Fibroblast of the conjunctiva (primary cell): ENCODE results near the gene LRCOL1.
A peak's percentile ranks its signal among the peaks of the same experiment; 100 is the strongest.

Experiments used
- DNase-seq: peaks from one replicate; pipeline ENCODE4 v3.0.0-alpha.2; 2010; ENCODE audit warnings: low read depth

Gene LRCOL1

DNA sequence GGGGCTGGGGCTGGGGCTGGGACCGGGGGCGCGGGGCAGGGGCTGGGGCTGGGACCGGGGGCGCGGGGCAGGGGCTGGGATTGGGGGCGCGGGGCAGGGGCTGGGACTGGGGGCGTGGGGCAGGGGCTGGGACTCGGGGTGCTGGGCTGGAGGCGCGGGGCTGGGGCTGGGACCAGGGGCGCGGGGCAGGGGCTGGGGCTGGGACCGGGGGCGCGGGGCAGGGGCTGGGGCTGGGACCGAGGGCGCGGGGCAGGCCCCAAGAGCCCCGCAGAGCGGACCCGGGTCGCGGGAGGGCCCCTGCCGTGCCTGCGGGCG is 8.6 kb upstream of the LRCOL1 start:
- DNase-seq: no peak

DNA sequence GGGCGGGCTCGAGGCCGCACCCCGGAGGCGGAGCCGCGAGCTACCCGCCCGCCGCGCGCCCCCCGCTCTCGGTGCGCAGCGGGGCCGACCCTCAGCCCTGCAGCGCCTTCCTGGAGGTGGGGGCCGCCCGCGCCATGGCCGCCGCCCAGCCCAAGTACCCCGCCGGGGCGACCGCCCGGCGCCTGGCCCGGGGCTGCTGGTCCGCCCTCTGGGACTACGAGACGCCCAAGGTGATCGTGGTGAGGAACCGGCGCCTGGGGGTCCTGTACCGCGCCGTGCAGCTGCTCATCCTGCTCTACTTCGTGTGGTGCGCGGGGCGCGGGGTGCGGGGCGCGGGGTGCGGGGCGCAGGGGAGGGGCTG is 8.3 kb upstream of the LRCOL1 start, which contains the start of gene P2RX2:
P2RX2 (plus strand) TSS at position 94 of the 361 bp plus-strand sequence; CDS start at position 135, 41 bp downstream.
- DNase-seq: no peak

DNA sequence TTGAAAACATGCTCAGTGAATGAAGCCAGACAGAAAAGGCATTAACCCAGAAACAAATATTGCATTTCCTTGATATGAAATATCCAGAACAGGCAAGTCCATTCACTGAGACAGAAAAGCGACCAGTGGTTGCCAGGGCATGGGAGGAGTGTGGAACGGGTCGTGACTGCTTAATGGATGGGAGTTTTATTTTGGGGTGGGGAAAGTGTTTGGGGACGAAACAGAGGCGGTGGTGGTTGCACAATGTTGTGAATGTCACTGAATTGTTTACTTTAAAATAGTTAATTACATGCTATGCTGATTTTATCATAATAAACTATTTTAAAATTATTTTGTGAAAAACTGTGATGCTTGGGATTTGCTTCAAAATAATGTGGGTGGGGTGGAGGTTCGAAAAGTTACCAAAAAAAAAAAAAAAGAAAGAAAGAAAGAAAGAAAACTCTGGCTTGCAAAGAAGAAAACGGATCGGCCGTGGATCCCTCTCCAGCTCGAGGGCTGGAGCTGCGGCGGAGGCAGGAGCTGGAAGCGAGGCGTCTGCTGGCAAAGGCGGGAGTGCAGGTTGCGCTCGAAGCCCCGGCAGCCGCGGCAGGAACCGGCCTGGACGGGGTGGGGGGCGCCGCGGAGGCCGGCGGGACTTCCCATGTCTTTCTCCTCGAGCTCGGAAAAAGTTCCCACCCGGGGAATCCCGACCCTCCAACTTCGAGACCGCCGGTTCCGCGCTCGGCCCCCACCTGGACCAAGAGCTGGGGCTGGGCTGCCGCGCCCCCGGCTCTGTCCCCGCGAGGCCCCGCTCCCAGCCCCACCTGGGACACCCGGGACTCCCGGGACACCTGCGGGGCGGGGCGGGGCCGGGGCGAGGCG is 7.7 kb upstream of the LRCOL1 start:
- no peak for DNase-seq

DNA sequence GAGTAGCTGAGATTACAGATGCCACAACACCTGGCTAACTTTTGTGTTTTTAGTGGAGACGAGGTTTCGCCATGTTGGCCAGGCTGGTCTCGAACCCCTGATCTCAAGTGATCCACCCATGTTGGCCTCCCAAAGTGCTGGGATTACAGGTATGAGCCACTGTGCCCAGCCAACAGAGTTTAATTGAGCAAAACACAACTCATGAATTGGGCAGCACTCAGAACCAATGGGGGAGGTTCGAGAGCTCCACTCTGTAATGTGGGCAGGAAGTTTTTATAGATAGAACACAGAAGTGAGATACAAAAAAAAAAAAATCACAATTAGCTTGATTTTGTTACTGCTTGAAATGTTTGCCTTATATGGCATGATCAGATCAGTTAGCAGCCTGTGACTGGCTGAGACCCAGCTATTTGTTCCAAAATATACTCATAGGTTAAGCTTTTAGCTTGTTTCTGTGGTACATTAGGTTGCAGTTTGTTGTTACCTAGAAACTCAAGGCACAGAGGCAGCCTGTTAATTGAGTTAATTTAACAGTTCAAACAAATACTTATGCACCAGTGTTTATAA is 6.8 kb upstream of the LRCOL1 start:
- no peak for DNase-seq

DNA sequence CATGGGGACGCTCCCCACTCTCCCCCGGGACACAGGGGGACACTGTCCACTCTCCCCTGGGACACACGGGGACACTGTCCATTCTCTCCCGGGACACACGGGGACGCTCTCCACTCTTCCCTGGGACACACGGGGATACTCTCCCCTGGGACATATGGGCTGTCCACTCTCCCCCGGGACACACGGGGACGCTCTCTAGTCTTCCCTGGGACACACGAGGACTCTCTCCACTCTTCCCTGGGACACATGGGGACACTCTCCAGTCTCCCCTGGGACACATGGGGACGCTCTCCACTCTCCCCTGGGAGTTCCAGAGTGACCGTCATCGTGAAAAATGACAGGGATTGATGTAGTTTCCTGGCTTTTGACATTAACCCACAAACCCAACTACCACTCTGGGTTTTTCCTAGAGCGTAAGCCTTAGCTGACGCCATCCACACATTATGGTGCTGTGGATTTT is 5.2 kb upstream of the LRCOL1 start:
- DNase-seq: no peak

DNA sequence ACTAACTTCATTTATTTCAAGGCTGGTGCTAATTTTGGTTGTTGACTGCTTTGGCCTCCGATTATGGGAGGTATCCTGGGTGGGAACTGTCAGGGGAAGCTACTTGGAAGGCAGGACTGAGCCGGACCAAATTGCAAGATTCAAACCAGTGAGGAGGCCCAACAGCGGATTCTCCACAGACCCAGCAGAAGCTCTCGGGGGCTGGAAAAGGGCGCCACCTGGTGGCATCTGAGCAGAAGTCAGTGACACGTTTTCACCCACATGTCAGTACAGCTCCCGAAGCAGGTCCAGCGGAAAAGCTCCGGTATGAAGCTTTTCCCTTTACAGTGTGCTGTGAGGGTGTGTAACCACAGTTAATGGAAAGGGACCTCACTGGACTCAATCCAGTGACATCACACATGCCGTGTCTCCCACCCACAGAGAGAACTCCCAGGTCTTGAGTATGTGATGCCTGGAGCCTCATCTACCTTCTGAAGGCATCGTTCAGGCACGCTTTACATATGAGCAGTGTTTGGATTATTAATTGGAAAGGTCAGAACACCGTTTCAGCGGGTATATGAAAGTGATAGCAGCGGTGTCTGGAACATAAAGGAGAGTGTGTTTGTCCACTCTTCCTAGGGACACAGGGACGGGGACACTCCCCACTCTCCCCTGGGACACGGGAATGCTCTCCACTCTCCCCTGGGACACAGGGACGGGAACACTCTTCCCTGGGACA is 4.6 kb upstream of the LRCOL1 start:
- DNase-seq: peak; percentile 75

DNA sequence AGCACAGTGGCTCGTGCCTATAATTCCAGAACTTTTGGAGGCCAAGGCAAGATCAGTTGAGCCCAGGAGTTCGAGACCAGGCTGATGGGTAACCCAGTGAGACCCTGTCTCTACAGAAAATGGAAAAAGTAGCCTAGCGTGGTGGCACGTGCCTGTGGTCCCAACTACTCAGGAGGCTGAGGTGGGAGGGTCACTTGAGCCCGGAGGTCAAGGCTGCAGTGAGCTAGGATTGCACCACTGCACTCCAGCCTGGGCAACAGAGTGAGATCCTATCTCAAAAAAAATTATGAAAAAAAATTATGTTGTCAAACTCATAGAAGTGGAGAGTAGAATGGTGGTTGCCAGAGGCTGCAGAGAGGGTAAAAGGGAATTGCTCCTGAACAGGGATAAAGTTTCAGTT is 3.6 kb upstream of the LRCOL1 start:
- no peak for DNase-seq

DNA sequence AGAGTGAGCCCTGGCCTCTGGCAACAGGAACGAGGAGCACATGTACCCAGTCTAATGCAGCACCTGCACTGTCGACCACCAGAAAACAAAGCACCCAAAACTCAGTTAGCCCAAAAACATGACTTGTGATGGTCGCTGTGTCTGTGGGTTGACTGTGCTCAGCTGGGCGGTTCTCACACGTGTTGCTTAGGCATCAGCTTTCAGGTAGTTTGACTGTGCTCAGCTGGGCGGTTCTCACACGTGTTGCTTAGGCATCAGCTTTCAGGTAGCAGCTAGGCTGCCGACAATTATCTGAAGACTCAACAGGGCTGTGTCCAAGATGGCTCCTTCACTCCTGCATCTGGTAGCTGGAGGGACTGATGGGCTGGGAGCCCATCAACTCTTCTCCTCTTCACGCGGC is 1.2 kb upstream of the LRCOL1 start:
- DNase-seq: no peak

DNA sequence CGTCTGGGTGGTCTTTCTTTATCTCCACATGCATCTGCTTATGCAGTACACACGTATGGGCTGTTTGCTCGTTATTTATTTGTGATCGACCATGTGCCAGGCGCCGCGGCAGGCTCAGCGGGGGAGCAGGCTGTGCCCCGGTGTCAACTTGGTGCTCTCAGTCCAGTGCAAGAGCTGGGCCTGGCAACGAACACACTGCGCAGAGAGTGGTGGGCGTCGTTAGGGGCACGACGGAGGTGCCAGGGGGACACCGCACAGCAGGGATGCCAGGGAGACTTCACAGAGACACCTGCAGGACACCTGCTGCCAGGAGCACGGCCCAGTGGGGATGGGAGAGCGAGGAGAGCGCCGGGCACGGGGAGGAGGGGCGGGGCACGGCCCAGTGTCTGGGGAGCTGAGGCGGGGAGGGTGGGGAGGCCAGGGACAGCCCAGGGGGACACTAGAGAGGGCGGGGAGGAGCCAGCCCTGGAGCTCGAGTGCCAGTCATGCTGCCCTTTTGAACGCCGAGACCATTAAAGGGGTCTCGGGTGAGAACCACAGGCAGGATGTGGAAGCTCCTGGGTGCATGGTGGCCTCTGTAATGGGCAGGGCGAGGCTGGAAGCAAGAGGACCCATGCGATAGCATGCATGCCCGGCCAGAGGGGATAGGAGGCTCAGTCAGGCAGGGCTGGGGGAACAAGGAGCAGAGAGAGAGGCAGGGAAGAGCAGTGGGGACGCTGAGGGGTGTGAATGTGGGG is 652 bp upstream of the LRCOL1 start:
- no peak for DNase-seq

DNA sequence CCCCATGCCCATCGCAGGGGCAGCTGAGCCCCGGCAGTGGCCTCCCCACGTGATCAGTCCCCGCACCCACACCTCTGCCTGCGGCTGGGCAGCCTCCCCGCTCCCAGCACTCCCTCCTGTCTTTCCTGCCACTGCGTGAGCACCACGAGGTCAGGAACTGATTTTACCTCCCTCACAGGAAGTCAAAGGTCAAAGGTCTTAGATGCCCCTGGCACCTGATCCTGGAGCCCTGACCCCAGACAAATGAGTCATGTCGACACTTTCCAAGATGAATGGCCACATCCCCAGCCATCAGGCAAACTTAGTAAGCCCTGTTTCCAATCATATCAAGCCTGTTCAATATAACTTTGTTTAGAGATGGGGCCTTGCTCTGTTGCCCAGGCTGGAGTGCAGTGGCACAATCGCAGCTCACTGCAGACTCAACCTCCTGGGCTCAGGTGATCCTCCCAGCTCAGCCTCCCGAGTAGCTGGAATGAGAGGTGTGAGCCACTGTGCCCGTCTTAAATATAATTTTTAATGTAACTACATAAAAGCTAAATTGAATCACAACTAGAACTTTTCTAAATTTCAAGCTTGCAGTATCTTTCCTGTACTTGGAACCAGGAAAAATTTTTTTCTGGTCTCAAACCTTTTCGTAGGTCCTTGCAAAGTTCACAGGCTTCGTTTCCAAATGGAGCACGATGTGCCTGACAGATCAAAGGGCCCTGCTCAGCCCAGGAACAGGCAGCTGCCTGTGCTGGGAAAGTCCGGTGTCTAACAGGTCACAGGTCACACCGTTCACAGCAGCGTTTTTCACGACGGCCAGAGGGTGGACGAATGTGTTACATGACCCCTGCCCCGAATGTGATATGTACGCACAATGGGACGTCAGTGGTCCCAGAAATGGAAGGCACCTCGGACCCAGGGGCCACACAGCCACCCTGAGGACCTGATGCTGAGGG is 1.9 kb downstream of the LRCOL1 start:
- DNase-seq: no peak

DNA sequence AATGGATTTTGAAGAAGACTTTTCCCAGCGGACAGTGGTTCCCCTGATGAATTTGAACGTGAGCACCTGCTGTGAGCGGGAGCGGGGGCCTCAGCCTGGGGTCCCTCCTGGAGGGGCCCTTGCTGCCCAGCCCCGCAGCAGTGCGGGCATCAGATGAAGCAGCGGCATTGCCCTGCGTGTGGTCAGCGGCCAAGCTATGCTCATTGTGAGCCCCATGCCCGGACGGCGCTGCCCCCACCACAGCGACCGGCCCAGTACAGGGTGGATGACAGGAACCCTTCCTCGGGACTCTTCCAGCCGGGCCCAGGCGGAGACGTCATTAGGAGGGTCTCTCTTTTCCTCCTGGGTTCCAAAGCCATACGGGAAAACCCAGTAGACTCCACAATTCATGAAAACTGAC is 3.5 kb downstream of the LRCOL1 start:
- no peak for DNase-seq

DNA sequence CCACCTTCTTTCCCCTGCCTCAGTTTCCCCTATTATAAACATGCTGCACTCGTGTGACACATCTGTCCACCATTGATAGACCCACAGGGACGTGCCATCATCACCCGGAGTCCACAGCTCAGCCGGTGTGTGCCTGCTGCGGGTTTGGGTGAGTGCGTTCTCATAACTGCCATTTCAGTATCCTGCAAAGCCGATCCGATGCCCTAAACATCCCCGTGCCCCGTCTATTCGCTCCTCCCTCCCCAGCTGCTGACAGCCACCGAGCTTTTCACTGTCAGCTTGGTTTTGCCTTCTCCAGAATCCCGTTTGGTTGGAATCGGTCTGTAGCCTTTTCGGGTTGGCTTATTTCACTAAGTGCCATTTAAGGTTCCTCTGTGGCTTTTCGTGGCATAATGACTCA is 3.9 kb downstream of the LRCOL1 start:
- no peak for DNase-seq

DNA sequence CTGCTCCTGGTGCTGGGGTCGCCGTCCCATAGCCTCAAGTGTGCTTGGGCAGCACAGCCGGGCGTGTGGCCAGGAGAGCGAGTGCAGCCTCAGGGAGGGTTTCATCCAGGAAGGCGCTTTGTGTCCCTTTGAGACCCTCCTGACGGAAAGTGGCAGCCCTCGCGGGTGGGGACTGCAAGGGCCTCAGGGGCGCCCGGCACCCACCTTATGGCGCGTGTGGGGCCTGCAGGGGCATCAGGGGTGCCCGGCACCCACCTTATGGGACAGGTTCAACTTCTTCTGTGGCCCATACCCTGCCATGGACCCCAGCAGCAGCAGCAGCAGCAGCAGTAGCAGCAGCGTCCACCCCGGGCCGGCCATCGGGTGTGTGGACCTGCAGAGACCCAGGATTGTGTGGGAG is 4.5 kb downstream of the LRCOL1 start:
- DNase-seq: no peak

DNA sequence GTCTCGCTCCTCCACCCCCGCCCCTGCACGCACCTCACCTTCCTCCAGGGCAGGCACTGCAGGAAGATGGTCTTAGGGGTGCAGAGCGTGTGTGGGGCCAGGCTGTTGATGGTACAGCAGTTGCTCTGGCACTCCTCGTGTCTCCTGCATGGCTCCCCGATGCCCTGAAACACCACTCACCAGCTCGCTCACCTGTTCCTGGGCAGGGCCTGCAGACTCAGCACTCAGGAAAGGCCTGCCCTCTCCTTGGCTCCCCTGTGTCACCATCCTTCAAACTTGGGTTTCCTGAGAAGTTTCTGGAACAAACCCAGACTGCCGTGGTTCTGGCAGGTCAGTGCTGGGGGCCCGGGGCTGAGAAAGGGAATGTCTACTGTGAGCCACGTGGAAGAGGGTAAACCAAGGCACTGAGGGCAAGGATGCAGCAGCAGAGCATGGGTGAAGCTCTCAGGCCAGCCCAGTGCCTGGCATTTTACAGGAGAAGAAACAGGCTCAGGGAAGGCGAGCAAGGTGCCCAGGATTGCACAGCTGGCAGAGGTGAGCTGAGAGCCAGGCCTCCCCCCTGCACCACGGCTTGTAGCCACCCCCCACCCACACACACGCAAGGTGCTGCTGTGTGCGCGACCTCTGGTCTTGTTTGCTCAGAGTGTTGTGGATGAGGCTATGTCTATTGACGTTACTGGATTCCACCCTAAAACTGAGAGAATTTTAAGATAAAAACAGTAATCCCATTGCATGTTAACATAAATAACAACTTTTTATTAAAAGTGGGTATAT is 5.5 kb downstream of the LRCOL1 start:
- no peak for DNase-seq

DNA sequence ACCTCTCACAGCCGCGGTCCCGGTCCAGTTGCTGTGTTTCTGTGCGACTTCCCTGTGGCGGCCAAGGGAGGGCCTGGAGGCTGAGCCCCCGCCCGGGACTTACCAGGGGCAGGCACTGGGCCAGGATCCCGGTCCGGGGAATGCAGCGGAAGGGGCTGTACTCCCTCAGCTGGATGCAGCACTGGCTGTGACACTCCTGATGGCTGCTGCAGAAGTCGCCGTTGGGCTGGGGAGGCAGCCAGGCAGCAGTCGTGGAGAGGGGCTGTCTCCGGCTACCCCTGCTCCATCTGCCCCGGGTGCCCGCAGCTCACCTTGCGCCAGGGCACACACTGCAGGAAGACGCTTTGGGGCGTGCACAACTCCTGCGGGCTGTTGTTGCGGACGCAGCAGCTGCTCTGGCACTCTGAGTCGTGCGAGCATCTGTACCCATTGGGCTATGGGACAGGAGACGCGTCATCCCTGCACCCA is 6.2 kb downstream of the LRCOL1 start:
- no peak for DNase-seq

DNA sequence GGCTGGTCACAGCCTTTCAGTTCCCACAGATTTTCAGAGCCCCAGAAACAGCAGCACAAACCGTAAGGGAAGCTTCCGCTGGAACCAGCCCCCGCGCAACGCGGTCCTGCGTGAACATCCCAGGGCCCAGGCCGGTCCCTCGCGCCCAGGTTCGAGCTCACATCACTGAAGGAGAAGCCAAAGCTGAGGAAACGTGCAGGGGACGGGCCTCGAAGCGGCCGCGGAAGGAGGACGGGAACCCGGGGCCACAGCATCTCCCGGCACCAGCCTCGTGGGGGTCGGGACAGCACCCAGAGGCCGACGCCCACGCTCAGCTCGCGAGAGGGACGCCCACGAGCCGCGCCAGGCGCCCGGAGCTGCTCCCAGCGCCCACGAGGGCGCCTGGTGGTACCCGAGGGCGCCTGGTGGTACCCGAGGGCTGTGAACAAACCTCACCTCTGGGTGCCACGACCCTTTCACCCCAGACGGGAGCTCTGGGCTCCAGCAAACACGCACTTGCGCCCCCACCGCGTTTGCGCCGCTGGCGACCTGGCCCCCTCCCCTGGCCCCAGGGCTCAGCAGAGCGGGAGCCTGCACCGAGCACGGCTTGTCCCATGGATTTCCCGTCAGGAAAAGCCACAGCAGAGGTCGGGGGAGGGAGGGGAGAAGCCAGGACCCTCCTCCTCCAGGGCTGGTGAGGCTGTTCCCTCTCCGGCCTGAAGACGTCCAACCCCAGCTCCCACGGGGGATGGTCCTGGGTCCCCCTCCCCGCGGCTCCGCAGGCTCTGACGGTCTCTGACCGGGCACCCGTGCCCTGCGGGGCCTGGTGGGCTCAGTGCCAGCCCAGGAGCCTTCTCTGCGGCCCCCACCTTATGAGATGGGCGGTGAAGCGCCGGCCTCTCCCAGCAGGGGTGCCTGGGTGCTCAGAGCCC is 6.9 kb downstream of the LRCOL1 start:
- DNase-seq: no peak

DNA sequence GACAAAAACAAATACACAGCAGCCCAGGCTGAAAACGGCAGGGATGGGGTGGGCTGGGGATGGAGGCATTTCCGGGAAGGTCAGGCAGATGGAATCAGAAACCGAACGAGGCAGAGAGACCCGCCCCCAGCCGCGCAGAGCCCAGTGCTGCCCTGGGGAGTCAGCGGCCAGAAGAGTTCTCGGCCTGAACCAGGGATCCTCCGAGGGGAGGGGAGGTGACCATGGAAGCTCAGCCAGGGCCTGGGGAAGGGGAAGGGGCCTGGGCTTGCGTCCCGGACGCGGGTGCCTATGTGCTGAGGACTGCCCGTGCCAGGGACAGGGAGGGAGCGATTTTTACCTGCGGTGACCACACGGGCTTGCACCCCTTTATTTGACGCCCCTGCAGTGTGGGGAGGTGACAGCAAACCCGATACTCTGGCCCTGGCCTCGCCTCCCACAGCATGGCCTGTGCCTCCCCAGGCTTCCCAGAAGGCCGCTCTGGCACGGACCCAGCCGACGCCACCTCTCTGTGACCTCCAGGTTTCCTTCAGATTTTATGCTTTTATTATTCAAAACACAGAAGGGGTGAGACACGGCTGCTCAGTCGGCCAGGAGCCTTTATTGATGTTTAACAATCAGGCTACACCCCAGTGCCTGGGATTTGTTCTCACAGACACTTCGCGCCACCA is 7.7 kb downstream of the LRCOL1 start:
- DNase-seq: no peak

DNA sequence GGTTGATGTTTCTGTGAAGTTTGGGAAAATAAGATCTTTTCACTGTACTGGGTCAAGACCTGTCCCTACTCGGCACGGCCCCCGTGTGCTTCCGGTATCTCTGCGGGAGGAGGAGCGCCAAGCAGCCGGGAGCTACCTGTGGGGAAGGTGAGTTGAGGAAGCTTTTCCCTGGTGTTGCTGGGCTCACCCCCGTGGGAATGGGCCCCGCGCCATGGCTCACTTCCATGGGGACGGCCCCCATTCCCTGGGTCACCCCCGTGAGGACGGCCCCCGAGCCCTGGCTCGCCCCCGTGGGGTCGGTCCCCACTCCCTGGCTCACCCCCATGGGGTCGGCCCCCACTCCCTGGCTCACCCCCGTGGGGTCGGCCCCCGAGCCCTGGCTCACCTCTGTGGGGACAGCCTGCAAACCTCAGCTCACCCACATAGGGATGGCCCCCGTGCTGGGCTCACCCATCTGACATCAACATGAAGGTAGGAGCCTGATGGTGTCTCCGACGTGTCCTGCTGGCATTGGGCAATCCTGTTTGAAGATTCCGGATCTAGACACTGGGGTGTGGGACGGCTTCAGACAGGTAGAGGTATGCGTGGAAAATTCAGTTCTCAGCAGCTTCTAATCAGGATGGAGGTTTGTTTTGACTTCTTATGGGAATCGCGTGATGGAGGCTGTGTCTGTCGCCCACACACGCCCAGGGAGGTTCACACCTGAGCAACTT is 9.1 kb downstream of the LRCOL1 start:
- DNase-seq: no peak
